Caco-2 (cell line): ENCODE data around the gene AARS2. TPM values are rescaled to one million over a fixed set of nuclear protein-coding genes. Genes with fewer than 3 reads are reported as not detected.

ENCODE experiments used
- BruUV-seq: library from RNA; stranded (reverse); fragments of 400-500 nt; replicated peaks from 2 replicates; lab custom pipeline; 2021; lab: Mats Ljungman, UMichigan
- CTCF ChIA-PET: fragments of 300-600 bp; sonication (Branson Sonifier 250); formaldehyde crosslinking; loops from one replicate; lab custom pipeline; 2022; ENCODE audit warnings: antibody characterized with exemption; lab: Charles Lee
- POLR2A ChIA-PET: fragments of 300-600 bp; sonication (Branson Sonifier 250); formaldehyde crosslinking; loops from one replicate; lab custom pipeline; 2022; ENCODE audit warnings: antibody characterized with exemption; lab: Charles Lee
- DNase-seq, 2 experiments: peaks; one replicate each; pipeline versions ENCODE4 v3.0.0 to v3.0.0-alpha.2; 2020 to 2022
- H3K27me3 ChIP-seq: replicated peaks from 2 replicates; pipeline ENCODE4 v1.6.0; 2011; ENCODE audit warnings: low read length; ENCODE audit not compliant: control insufficient read depth, insufficient read depth
- H3K36me3 ChIP-seq: 2 replicates; pipeline ENCODE4 v1.5.1; 2011; ENCODE audit warnings: low read length; ENCODE audit not compliant: control insufficient read depth, insufficient read depth
- H3K4me1 ChIP-seq: fragments of 250-450 bp; sonication (Bioruptor Pico); 2 replicates; pipeline ENCODE4 v1.5.1; 2020; ENCODE audit warnings: mild to moderate bottlenecking
- H3K4me3 ChIP-seq: 2 replicates; pipeline ENCODE4 v1.5.1; 2011; ENCODE audit warnings: low read depth, mild to moderate bottlenecking, control low read depth, low read length
- H3K9me3 ChIP-seq: fragments of 250-450 bp; sonication (Bioruptor Pico); 2 replicates; pipeline ENCODE4 v1.5.1; 2020; ENCODE audit warnings: mild to moderate bottlenecking, moderate library complexity
- H3K27ac Mint-ChIP-seq: one replicate; pipeline ENCODE4 v1.8.0; 2022; ENCODE audit warnings: mixed read lengths; ENCODE audit not compliant: unreplicated experiment
- H3K27me3 Mint-ChIP-seq: one replicate; pipeline ENCODE4 v1.8.0; 2022; ENCODE audit warnings: mixed read lengths; ENCODE audit not compliant: insufficient read depth, unreplicated experiment
- H3K36me3 Mint-ChIP-seq: one replicate; pipeline ENCODE4 v1.8.0; 2022; ENCODE audit warnings: mild to moderate bottlenecking, mixed read lengths; ENCODE audit not compliant: insufficient read depth, unreplicated experiment
- H3K4me1 Mint-ChIP-seq: one replicate; pipeline ENCODE4 v1.8.0; 2022; ENCODE audit warnings: low read depth, mixed read lengths; ENCODE audit not compliant: unreplicated experiment
- H3K4me3 Mint-ChIP-seq: one replicate; pipeline ENCODE4 v1.8.0; 2022; ENCODE audit warnings: mild to moderate bottlenecking, moderate library complexity, mixed read lengths; ENCODE audit not compliant: unreplicated experiment
- H3K9me3 Mint-ChIP-seq: one replicate; pipeline ENCODE4 v1.8.0; 2022; ENCODE audit warnings: mixed read lengths; ENCODE audit not compliant: unreplicated experiment
- intact Hi-C: fragments of 100-400 bp; cut with micrococcal nuclease; formaldehyde crosslinking; loops from one replicate; pipeline ENCODE4 v1.10.0; 2022; ENCODE audit not compliant: unreplicated experiment
- total RNA-seq: library from RNA; stranded (reverse); gene quantifications from 2 replicates; pipeline ENCODE4 v1.2.3, GENCODE V29; 2022
- TF ChIP-seq, protein P1 (sequence below), 2 experiments: fragments of 200-600 bp in 1 of 2; IDR thresholded peaks; 1 replicate in 1 of 2; 2 replicates in 1 of 2; pipeline versions ENCODE4 v1.5.1 to v1.8.0; 2011 to 2022; ENCODE audit warnings: antibody characterized with exemption in 1 of 2, control low read depth in 1 of 2, inconsistent platforms in 1 of 2, low read depth in 1 of 2, low read length in 1 of 2, mild to moderate bottlenecking in 1 of 2, moderate library complexity in 1 of 2; ENCODE audit not compliant: insufficient read depth in 1 of 2, severe bottlenecking in 1 of 2, unreplicated experiment in 1 of 2

The AARS2 gene
- total RNA-seq, 1 experiment from 2014 or later, result 20.5 TPM

DNA sequence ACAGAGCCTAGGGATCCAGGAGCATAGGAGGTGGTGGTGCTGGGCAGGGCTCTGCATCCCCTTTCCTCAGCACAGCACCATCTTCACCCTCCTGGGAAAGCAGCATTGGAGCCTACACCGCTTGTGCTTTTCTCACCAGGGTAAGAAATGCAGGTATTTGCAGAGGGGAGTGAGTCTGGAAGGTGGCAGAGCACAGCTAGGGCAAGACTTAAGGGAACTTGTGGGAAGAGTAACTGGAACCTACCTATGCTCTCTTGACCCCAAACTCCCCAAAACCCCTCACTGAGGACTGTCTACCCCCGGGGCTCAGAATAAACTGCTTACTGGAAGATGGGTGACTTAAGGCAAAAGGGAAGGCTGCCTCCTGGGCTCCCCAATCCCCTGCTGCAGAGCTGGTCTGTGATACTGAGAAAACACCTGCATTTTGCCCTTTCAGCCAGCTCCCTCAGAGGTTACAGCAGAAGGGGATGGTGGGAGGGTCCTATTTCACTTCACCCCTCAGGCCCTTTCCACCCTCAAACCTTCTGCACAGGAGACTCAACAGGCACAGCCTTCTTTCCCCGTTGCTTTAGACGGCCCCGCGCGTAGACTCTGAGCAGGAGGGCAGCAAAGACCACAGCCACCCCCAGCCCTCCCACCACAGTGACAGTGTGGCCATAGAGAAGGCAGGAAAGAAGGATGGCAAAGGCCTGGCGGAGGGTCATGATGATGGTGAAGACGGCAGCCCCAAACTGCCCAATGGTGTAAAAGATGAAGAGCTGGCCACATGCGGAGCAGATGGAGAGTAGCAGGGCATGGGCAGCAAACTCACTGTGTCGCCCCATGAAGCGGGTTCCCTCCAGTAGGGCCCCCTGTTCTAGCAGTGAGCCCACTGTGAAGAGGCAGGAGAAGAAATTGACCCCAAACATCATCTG is 58.7 kb downstream of the AARS2 start:
- H3K36me3 Mint-ChIP-seq, result peaks cover 91% of the 10 kb centered on the region
- intact Hi-C loops, result no loop called here
- H3K4me3 Mint-ChIP-seq, result no peak overlapping the region
- peaks cover 11% of the 10 kb centered on the region for H3K4me1 ChIP-seq
- TF ChIP-seq, protein P1, sequence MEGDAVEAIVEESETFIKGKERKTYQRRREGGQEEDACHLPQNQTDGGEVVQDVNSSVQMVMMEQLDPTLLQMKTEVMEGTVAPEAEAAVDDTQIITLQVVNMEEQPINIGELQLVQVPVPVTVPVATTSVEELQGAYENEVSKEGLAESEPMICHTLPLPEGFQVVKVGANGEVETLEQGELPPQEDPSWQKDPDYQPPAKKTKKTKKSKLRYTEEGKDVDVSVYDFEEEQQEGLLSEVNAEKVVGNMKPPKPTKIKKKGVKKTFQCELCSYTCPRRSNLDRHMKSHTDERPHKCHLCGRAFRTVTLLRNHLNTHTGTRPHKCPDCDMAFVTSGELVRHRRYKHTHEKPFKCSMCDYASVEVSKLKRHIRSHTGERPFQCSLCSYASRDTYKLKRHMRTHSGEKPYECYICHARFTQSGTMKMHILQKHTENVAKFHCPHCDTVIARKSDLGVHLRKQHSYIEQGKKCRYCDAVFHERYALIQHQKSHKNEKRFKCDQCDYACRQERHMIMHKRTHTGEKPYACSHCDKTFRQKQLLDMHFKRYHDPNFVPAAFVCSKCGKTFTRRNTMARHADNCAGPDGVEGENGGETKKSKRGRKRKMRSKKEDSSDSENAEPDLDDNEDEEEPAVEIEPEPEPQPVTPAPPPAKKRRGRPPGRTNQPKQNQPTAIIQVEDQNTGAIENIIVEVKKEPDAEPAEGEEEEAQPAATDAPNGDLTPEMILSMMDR (IDR thresholded peaks at IDR 0.05; ENCODE audit: insufficient read depth in 1 of 2, low read depth in 1 of 2, low read length in 1 of 2, severe bottlenecking in 1 of 2, unreplicated experiment in 1 of 2), result no peak
- H3K27me3 ChIP-seq, result no peaks in the 10 kb centered on the region
- CTCF ChIA-PET, result interaction anchor here (0.6 to 3.4 kb wide), 5 partner anchors 15 to 158 kb away, joined by 3 to 18 read pairs (median 3); partner anchors contain the start of genes SLC29A1 and TMEM151B
- no peak overlapping the region for H3K4me3 ChIP-seq
- H3K27me3 Mint-ChIP-seq, result no peaks in the 10 kb centered on the region
- H3K4me1 Mint-ChIP-seq, result peaks cover 35% of the 10 kb centered on the region
- peaks cover 14% of the 10 kb centered on the region for H3K36me3 ChIP-seq
- TSS peak; percentile 30 for BruUV-seq
- H3K27ac Mint-ChIP-seq, result peak overlapping the region; percentile 42
- POLR2A ChIA-PET, result interaction anchor here (0.5 kb wide), 1 partner anchor 31 kb away, joined by 5 read pairs; no protein-coding TSS in a partner anchor
- no peaks in the 10 kb centered on the region for H3K9me3 Mint-ChIP-seq
- no peak for DNase-seq
- no peaks in the 10 kb centered on the region for H3K9me3 ChIP-seq

GRCh38 chr6:44253307-44254101 is 59.6 kb downstream of the AARS2 start:
- no peak overlapping the region for H3K4me3 ChIP-seq
- intact Hi-C loops, result no loop called here
- DNase-seq, result peak; percentile 80 to 84
- TSS peak; percentile 3 for BruUV-seq
- Mint-ChIP-seq H3K4me3 (no peak overlapping the region), H3K27ac (no peak overlapping the region), H3K4me1 (peaks cover 35% of the 10 kb centered on the region), H3K36me3 (peaks cover 100% of the 10 kb centered on the region), H3K27me3 (no peaks in the 10 kb centered on the region), H3K9me3 (no peaks in the 10 kb centered on the region)
- TF ChIP-seq, protein P1 (IDR thresholded peaks at IDR 0.05; ENCODE audit: insufficient read depth in 1 of 2, low read depth in 1 of 2, low read length in 1 of 2, severe bottlenecking in 1 of 2, unreplicated experiment in 1 of 2), result peak; percentile 59 to 75
- CTCF ChIA-PET, result interaction anchor here (1.5 to 1.9 kb wide), 2 partner anchors 29 to 81 kb away, joined by 3 to 6 read pairs; partner anchors contain the start of gene SLC29A1
- no peaks in the 10 kb centered on the region for H3K9me3 ChIP-seq
- H3K27me3 ChIP-seq, result no peaks in the 10 kb centered on the region
- peaks cover 18% of the 10 kb centered on the region for H3K4me1 ChIP-seq
- peaks cover 14% of the 10 kb centered on the region for H3K36me3 ChIP-seq
- POLR2A ChIA-PET, result interaction anchor here (0.5 kb wide), 1 partner anchor 30 kb away, joined by 5 read pairs; no protein-coding TSS in a partner anchor
